Measurements from ENCODE around the gene OSBPL10.

- no peak for TF ChIP-seq CTBP1 (IDR thresholded peaks at IDR 0.05; ENCODE audit: borderline replicate concordance)
- no peak for TF ChIP-seq BHLHE40 (IDR thresholded peaks at IDR 0.05; ENCODE audit: borderline replicate concordance)
Measured at GRCh38 chr3:31768479-31769125, 212.5 kb downstream of the OSBPL10 start.

All from HEK293T (cell line).